ENCODE results near the gene LENG8.
"Not testable (repeated sequence)": the region's sequence is repeated elsewhere in the genome, so short reads cannot be mapped to it uniquely, and the experiment has no call there.

LENG8 gene

DNA sequence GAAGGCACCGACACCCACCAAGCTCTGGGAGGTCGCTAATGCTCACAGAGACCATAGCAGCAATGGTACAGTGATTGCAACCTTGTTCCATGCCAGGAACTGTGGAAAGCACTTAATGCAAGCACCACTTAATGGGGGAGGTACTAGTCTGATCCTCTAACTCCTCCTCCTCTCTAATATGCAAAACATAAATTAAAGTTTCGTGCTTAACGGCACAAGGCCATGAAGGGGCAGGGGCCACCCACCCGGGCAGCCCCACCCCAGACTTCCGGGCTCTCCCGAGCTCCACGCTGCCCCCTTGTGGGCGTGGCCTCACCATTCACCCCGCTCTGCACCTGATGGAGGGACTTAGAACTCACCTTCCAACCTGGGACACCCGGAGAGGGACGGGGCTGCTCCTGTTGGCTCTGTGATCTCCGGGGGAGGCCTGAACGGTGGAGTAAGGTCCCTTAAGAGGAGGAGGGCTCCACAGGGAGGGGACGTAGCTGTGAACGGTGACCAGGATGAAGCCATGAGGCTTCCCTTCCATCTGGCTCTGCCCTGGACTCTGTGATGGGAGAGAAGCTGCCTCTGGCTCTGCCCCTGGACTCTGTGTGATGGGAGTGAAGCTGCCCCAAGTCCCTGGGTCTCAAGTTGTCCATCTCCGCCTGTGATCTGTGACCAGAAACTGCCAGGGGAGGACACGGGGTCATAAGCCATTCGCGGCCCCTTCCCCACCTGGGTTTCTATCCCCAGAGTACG, 60.4 kb downstream of the LENG8 start:
- not testable (repeated sequence) for DNase-seq (ENCODE audit: low read depth in 1 of 2, low spot score in 1 of 2)
